CD4-positive, alpha-beta T cell (primary cell): ENCODE measurements around the gene SNRNP27. TPM values are rescaled to one million over a fixed set of nuclear protein-coding genes. Genes with fewer than 3 reads are reported as not detected.

ENCODE experiments used
- ATAC-seq: fragments of 200-7000 bp; cut with Tn5 transposase; one replicate; pipeline ENCODE4 v1.10.0; 2022; ENCODE audit warnings: mild to moderate bottlenecking; ENCODE audit not compliant: poor library complexity
- CTCF ChIA-PET: fragments of 350-600 bp; sonication (Branson Sonifier 250); formaldehyde crosslinking; loops from one replicate; lab custom pipeline; 2021; ENCODE audit warnings: antibody characterized with exemption, inconsistent platforms; lab: Charles Lee
- POLR2A ChIA-PET: fragments of 350-600 bp; sonication (Branson Sonifier 250); formaldehyde crosslinking; loops from one replicate; lab custom pipeline; 2021; ENCODE audit warnings: antibody characterized with exemption, inconsistent platforms; lab: Charles Lee
- DNase-seq, 14 experiments: peaks; one replicate each; pipeline ENCODE4 v3.0.0-alpha.2; 2013 to 2020; ENCODE audit warnings: mixed read lengths in 2 of 14
- H3K27ac ChIP-seq, 2 donors: one replicate each; pipeline versions ENCODE4 v1.5.1 to v1.7.0; 2013; ENCODE audit warnings: low read length in 2 of 2, low read depth in 1 of 2, mild to moderate bottlenecking in 1 of 2
- H3K27me3 ChIP-seq, 2 experiments: 1 replicate in 1 of 2; 2 replicates in 1 of 2; pipeline versions ENCODE4 v1.6.1 to v1.7.0; 2013; ENCODE audit warnings: low read length in 2 of 2, control low read depth in 1 of 2, mild to moderate bottlenecking in 1 of 2, moderate library complexity in 1 of 2; ENCODE audit not compliant: insufficient read depth in 2 of 2, control insufficient read depth in 1 of 2
- H3K36me3 ChIP-seq: one replicate; pipeline ENCODE4 v1.6.1; 2013; ENCODE audit warnings: low read length, control low read depth; ENCODE audit not compliant: insufficient read depth
- H3K4me1 ChIP-seq: one replicate; pipeline ENCODE4 v1.6.1; 2013; ENCODE audit warnings: low read length, control low read depth; ENCODE audit not compliant: insufficient read depth
- H3K4me3 ChIP-seq: one replicate; pipeline ENCODE4 v1.5.1; 2013; ENCODE audit warnings: mild to moderate bottlenecking, low read length, moderate library complexity
- H3K9me3 ChIP-seq, 2 experiments: 1 replicate in 1 of 2; 2 replicates in 1 of 2; pipeline versions ENCODE4 v1.6.1 to v1.7.0; 2013; ENCODE audit warnings: low read length in 2 of 2, mild to moderate bottlenecking in 2 of 2, control low read depth in 1 of 2, moderate library complexity in 1 of 2; ENCODE audit not compliant: control insufficient read depth in 1 of 2, insufficient read depth in 1 of 2
- H3K27ac Mint-ChIP-seq: one replicate; pipeline ENCODE4 v1.8.0; 2020; ENCODE audit warnings: mixed read lengths
- H3K27me3 Mint-ChIP-seq: one replicate; pipeline ENCODE4 v1.8.0; 2021; ENCODE audit warnings: mixed read lengths
- H3K36me3 Mint-ChIP-seq: one replicate; pipeline ENCODE4 v1.8.0; 2021; ENCODE audit warnings: low read depth, mixed read lengths
- H3K4me1 Mint-ChIP-seq: one replicate; pipeline ENCODE4 v1.8.0; 2021; ENCODE audit warnings: low read depth, mixed read lengths
- H3K4me3 Mint-ChIP-seq: one replicate; pipeline ENCODE4 v1.8.0; 2020; ENCODE audit warnings: mild to moderate bottlenecking, mixed read lengths
- H3K9me3 Mint-ChIP-seq: one replicate; pipeline ENCODE4 v1.8.0; 2020; ENCODE audit warnings: mixed read lengths
- intact Hi-C, 2 experiments: fragments of 100-400 bp; cut with DNase I in 1 of 2; cut with micrococcal nuclease in 1 of 2; formaldehyde crosslinking; loops; one replicate each; pipeline versions ENCODE4 v1.15.1 to v1.9.0; 2023 to 2025; cut with DNase I, micrococcal nuclease
- total RNA-seq, 174 experiments: library from RNA in 2 of 174; stranded (reverse) in 2 of 174; gene quantifications; one replicate each; pipeline ENCODE4 v1.2.3 and lab custom pipeline; 2021 to 2026
- TF ChIP-seq, protein P1 (sequence below): fragments of 200-600 bp; IDR thresholded peaks from one replicate; pipeline ENCODE4 v1.8.0; 2022; ENCODE audit warnings: antibody characterized with exemption, mild to moderate bottlenecking

The SNRNP27 gene
- total RNA-seq, 2 experiments from 2014 or later = 50.9 to 54.8 TPM

DNA sequence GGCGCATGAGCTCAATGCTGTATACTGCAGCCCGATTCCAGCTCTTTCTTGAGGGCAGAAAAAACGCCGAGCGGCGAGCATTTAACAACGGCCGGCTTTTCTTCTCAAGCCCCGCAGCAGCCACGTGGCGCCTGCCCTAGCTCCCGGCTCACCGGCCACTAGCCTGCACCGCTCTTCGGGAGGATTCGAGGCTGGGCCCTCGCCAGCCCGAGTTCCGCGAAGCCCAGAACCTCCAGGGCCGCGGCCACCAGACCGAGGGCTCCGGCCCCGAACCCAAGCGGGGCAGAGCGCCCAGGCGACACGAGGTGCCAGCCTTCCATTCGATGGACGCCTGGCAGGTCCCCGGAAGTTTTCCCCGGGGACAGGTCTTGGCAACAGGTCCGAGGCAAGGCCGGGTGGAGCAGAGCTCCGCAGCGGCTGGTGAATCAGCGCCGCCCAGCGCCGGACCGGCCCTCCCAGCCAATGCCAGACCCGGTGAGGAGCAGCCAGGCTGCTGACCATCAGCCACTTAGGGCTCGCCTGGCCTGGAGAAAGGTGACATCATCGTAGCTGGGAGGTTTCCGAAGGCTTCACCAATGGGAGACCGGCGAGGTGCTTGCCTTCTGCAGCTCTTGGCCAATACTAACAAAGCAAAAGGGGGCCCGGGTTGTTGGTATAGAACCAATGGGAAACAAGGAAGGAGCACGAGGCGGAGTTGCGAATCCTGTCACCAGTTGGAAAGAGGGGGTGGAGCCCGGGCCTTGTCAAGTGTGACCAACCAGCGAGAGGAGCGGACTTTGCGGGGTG lies 20.6 kb downstream of the SNRNP27 start:
- Mint-ChIP-seq H3K4me1 (peaks cover 33% of the 10 kb centered on the region), H3K36me3 (peaks cover 55% of the 10 kb centered on the region), H3K27ac (peak overlapping the region; percentile 75), H3K4me3 (peak overlapping the region; percentile 89), H3K9me3 (no peaks in the 10 kb centered on the region), H3K27me3 (no peaks in the 10 kb centered on the region)
- peaks cover 15% of the 10 kb centered on the region for H3K4me1 ChIP-seq
- H3K4me3 ChIP-seq = peak overlapping the region; percentile 86
- peak overlapping the region; percentile 94 for H3K27ac ChIP-seq
- ATAC-seq (peak; percentile 92), DNase-seq (peak in 8 of 14 experiments; percentile 6 to 100 (median 59))
- intact Hi-C loops = loop anchor here (1.0 to 5.0 kb wide), 10 partner anchors 22 to 733 kb away; partner anchors contain the start of genes PCBP1 (in 1 of the 2), PCYOX1 (in 1 of the 2) and SNRNP27 (in 1 of the 2)
- TF ChIP-seq, protein P1, sequence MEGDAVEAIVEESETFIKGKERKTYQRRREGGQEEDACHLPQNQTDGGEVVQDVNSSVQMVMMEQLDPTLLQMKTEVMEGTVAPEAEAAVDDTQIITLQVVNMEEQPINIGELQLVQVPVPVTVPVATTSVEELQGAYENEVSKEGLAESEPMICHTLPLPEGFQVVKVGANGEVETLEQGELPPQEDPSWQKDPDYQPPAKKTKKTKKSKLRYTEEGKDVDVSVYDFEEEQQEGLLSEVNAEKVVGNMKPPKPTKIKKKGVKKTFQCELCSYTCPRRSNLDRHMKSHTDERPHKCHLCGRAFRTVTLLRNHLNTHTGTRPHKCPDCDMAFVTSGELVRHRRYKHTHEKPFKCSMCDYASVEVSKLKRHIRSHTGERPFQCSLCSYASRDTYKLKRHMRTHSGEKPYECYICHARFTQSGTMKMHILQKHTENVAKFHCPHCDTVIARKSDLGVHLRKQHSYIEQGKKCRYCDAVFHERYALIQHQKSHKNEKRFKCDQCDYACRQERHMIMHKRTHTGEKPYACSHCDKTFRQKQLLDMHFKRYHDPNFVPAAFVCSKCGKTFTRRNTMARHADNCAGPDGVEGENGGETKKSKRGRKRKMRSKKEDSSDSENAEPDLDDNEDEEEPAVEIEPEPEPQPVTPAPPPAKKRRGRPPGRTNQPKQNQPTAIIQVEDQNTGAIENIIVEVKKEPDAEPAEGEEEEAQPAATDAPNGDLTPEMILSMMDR = no peak
- H3K36me3 ChIP-seq = peaks cover 21% of the 10 kb centered on the region
- ChIA-PET POLR2A (interaction anchor here (0.5 to 5.9 kb wide), 55 partner anchors 9 to 1154 kb away, joined by 3 to 219 read pairs (median 5); partner anchors contain the start of genes AAK1, C2orf42, FAM136A and NAGK), CTCF (interaction anchor here (0.6 to 5.0 kb wide), 12 partner anchors 13 to 388 kb away, joined by 3 to 55 read pairs (median 5); partner anchors contain the start of genes C2orf42 and FAM136A)
- H3K9me3 ChIP-seq = no peaks in the 10 kb centered on the region
- H3K27me3 ChIP-seq = no peaks in the 10 kb centered on the region

GRCh38 chr2:69914950-69915945 lies 21.5 kb downstream of the SNRNP27 start, which contains the start of gene MXD1:
MXD1 (plus strand) TSS chr2:69915109; CDS start chr2:69915331, 222 bp downstream.
- ATAC-seq (no peak), DNase-seq (peak in 13 of 14 experiments; percentile 30 to 100 (median 99))
- no peaks in the 10 kb centered on the region for H3K27me3 Mint-ChIP-seq
- peaks cover 15% of the 10 kb centered on the region for H3K4me1 ChIP-seq
- intact Hi-C loops = loop anchor here (1.0 to 5.0 kb wide), 11 partner anchors 22 to 732 kb away; partner anchors contain the start of genes PCBP1 (in 1 of the 2), PCYOX1 (in 1 of the 2) and SNRNP27 (in 1 of the 2)
- peaks cover 52% of the 10 kb centered on the region for H3K36me3 Mint-ChIP-seq
- no peaks in the 10 kb centered on the region for H3K27me3 ChIP-seq
- no peaks in the 10 kb centered on the region for H3K9me3 ChIP-seq
- peak within 1 kb of the TSS; percentile 87 for H3K27ac Mint-ChIP-seq
- H3K4me3 ChIP-seq = peak within 1 kb of the TSS; percentile 86
- POLR2A ChIA-PET = interaction anchor here (0.6 to 5.9 kb wide), 48 partner anchors 8 to 1154 kb away, joined by 3 to 219 read pairs (median 6); partner anchors contain the start of genes AAK1, ASPRV1, C2orf42 and FAM136A
- no peaks in the 10 kb centered on the region for H3K9me3 Mint-ChIP-seq
- TF ChIP-seq, protein P1 = no peak
- peaks cover 15% of the 10 kb centered on the region for H3K36me3 ChIP-seq
- H3K4me1 Mint-ChIP-seq = peaks cover 33% of the 10 kb centered on the region
- H3K27ac ChIP-seq = peak within 1 kb of the TSS; percentile 94
- H3K4me3 Mint-ChIP-seq = peak within 1 kb of the TSS; percentile 89
- CTCF ChIA-PET = interaction anchor here (0.8 to 5.0 kb wide), 9 partner anchors 13 to 276 kb away, joined by 3 to 55 read pairs (median 6); partner anchors contain the start of gene C2orf42
